T-helper 2 cell treated with Interferon-gamma antibody and Interleukin-4, amounts not matched to agents 100 ng/mL and 5 ng/mL, for 36 hours (primary cell): ENCODE data around the gene KRTAP10-6. TPM values are rescaled to one million over a fixed set of nuclear protein-coding genes. Genes with fewer than 3 reads are reported as not detected.
"Not testable (repeated sequence)": the region's sequence is repeated elsewhere in the genome, so short reads cannot be mapped to it uniquely, and the experiment has no call there.

Experiments used
- intact Hi-C: fragments of 100-400 bp; cut with micrococcal nuclease; formaldehyde crosslinking; loops from one replicate; pipeline ENCODE4 v1.15.1; 2023
- total RNA-seq: library from RNA; stranded (reverse); gene quantifications from 2 replicates; pipeline ENCODE4 v1.2.3, GENCODE V29; 2022

KRTAP10-6 gene, protein sequence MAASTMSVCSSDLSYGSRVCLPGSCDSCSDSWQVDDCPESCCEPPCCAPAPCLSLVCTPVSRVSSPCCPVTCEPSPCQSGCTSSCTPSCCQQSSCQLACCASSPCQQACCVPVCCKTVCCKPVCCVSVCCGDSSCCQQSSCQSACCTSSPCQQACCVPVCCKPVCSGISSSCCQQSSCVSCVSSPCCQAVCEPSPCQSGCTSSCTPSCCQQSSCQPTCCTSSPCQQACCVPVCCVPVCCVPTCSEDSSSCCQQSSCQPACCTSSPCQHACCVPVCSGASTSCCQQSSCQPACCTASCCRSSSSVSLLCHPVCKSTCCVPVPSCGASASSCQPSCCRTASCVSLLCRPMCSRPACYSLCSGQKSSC
- not detected in 2 replicates for total RNA-seq

DNA sequence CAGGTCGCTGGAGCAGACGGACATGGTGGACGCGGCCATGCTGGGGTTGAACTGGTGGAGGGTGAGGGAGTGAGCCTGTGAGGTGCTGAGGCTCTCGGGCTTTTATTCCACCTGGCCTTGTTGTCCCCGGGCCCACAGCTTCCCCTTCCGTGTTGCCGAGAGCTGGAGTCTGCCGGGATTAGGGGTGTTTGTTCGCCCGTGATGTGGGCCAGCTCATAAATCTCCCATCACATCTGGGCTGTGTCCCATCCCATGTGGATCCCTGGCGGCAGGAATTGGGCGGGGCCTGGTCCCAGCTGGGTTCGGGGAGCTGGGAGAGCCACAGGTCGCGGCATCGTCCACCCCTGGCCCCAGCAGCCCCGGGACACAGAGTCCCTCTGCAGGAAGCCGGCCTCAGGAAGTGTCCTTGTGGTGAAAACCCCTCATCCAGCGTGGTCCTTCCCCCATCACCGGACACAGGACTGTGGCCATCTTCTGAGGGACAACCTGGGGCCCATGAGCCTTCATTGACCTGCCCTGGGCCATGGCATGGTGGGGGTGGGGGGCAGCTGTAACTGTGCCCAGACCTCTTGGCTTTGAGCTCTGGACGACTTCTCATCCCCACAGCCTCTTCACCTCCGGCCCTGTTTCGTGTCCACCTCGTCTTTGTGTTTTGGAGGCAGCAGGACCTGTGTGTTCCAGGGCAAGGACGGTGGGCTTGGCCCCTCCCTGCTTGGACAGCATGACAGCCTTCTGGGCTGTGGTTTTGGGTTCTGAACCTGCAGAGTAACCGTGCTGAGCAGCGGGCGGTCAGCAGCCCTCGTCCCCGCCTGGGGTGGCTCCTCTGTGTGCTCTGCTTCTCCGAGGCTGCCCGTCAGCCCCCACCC, at the start of gene KRTAP10-6:
Gene KRTAP10-6 (minus strand): TSS at position 60 of the 866 bp plus-strand sequence. CDS start 21 bp downstream, at position 39.
- intact Hi-C loops: no loop called here

DNA sequence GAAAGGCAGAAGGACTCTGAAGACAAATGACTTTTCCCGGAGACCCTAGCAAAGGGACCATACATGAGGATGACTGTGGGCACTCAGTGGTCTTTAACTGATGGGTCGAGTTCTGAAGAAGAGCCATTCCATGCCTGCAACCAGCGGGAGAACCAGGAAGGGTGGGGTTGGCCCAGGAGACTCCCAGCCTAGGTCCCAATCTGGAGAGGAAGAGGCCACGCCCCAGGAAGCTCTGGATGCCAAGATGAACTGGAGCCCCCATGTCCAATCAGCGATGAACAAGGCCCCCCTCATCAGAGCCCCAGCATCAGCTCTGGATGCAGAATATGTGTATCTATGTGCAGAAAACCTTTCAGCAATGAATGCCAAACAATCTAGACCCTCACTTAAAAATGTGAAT, 48.5 kb upstream of the KRTAP10-6 start:
- intact Hi-C loops: no loop called here

DNA sequence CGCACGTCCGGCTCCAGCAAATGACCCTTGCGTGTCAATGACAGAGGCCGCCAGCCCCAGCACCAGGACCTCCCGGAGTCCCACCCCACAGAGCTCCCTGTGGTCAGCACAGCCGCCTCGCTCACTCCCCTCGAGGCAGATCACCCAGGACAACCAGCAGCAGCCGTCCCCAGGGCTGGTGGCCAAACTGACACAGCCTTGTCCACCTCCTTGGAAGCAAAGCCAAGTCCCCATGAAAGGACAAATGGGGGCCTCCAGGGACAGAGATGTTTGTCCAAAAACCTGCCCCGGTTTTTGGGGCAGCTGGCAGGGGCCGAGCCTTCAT, 47.0 kb upstream of the KRTAP10-6 start:
- intact Hi-C loops: no loop called here

DNA sequence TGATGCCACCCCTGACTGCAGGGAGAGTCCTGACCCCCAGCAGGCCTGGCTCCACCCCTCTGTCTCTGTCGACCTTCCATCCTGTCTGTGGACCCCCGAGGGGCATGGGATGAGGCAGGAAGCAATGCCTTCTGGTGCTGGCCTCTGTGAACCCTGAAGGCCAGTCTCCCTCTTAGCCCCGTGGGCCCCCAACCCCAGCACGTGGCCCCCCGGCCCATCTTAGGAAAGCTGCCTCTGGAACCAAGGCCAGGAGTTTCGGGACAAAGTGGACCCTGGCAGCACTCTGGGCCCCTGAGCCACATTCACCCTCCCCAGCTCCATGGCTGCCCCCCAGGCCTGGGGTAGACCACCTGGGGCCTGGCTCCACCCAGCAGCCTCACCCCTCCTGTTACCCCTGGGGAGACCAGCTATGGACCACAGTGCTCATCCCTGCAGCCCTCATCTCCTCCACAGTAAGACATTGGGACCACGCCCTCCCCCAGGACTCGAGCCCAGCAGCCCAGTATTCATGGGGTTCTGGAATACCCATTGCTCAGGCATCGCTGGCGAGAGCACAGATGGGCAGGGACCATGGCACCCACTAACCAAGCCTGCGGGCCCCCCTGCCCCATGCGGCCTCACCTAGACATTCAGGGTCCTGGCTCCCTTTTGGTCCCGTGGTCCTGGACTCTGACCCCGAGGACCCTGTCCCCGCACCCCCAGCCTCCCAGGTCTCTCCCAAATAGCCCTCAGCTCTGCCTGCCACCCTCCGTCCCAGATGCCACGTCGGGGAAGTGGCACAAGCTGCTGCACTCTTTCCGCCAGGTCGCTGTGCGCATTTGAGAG, 46.4 kb upstream of the KRTAP10-6 start:
- intact Hi-C loops: not testable (repeated sequence)

DNA sequence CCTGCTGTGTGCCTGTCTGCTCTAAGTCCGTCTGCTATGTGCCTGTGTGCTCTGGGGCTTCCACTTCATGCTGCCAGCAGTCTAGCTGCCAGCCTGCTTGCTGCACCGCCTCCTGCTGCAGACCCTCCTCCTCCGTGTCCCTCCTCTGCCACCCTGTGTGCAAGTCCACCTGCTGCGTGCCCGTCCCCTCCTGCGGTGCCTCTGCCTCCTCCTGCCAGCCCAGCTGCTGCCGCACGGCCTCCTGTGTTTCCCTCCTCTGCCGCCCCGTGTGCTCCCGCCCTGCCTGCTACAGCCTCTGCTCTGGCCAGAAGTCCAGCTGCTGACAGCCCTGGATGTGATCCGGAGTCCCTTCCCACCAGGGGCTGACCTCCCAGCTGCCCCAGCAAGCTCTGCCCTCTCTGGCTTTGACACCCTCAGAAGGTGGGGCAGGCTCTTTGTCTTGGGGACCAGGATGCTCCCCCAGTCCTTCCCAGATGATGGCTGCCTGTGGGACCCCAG, 45.6 kb upstream of the KRTAP10-6 start:
- intact Hi-C loops: not testable (repeated sequence)

DNA sequence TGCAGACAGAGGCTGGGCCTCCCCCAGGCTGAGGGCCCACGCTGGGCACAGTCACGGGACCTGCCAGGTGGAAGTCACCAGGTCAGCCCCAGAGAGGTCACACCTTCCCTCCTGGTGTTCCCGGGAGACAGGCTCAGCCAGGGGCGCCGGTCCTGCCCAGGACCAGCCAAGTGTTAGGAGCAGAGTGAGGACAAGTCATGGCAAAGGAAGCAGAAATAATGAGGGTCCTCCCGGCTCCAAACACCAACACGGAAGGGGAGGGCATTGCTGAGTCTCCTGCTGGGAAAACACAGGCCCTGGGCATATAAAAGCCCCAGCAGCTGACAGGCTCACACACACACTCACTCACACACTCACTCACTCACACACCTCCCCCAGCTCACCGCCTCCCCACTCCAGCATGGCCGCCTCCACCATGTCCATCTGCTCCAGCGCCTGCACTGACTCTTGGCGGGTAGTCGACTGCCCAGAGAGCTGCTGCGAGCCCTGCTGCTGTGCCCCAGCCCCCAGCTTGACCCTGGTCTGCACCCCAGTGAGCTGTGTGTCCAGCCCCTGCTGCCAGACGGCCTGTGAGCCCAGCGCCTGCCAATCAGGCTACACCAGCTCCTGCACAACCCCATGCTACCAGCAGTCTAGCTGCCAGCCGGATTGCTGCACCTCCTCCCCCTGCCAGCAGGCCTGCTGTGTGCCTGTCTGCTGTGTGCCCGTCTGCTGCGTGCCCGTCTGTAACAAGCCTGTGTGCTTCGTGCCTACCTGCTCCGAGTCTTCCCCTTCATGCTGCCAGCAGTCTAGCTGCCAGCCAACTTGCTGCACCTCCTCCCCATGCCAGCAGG, 44.9 kb upstream of the KRTAP10-6 start, which contains the start of gene KRTAP10-10:
Gene KRTAP10-10 (plus strand): TSS at position 339 of the 833 bp plus-strand sequence. CDS start 62 bp downstream, at position 401.
- intact Hi-C loops: no loop called here

DNA sequence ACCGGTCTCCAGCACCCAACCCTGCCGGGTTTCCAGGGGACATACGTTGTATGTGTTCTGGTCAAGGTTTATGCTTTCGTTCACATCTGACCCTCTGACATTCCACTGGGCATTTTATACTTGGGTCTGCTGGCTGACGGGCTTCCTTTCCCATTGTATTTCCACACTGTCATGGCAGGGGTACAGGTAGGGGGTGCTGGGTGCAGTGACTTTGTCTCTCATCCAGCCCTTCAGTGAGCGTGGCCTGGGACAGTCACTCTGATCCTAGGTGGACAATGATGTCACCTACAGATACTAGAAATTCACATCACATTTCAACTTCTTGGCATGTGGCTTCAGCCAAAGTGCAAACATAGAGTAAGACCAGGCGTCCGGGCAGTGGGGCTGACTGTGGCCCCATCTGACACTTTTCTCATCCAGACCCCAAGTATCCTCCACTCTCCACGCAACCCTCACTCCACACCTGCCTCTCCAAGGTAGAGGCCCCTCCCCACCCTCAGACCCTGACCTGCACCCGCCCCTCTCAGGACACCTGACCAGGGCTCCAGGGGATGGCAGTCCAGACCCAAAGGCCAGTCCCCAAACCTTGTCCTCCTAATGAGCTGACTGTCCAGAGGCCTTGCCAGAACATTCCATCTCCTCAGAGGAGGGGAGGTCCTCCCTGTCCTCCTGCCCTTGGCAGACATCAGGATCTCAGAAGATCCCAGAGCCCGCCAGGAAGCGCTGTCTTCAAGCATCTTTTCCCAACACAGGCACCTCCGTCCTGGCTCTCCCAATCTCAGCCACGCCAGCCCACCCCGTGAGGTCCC, 44.1 kb upstream of the KRTAP10-6 start:
- intact Hi-C loops: no loop called here

DNA sequence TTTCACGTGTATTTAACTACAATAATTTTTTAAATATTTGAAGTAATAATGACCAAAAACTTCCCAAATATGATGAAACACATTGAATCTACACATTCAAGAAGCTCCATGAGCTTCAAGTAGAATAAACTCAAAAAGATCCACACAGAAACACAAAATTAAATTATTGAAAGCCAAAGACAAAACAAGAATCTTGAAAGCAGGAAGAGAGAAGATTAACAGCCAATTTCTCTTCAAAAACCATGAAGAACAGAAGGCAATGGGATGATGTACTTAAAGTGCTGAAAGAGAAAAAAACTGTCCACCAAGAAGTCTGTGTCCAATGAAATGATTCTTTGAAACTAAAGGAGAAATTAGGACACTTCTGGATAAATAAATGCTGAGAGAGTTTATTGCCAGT, 39.8 kb upstream of the KRTAP10-6 start:
- intact Hi-C loops: no loop called here

DNA sequence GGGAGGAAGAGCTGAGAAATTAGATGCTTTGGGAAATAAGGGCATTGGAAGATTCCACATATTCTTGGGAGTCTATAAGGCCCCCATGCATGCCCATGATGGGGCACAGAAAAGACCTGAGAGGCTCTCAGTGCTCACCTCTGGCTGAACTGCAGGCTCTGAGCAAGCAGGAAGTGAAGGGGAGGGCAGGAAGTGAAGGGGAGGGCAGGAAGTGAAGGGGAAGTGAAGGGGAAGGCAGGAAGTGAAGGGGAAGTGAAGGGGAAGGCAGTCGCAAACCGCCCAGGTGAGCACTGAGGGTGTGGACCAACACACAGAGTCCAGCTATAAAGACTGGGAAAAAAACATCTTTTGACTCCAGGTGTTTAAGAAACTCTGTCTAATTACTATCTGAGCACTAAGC, 38.1 kb upstream of the KRTAP10-6 start:
- intact Hi-C loops: no loop called here

DNA sequence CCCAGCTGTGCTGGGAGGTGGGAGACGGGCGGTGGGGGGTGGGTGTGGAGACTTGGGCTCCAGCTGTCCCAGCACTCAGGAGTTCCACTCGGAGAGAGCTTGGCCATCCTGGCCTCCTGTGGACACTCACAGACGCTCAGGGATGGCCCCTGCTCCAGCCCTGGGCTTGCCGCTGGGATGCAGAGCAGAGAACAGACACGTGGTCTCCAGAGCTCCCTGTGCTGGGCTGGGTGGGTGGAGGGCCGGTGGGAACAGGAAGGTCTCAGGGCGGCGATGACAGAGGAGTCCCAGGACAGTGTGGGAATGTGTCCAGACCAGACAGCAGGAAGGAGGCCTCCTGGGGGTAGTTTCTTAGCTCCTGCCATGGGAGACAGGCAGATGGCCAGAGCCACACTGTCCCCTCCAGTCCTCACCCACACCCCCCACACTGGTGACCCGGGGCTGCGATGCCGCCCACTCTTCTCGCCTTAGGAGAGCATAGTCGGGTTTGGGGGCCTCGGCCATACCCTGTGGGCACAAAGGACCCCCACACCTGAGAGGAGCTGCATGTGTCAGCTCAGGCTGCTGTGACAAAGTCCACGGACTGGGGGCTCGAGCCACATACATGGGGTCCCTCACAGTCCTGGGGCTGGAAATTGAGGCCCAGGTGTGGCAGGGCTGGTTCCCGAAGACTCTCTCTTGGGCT, 36.5 kb upstream of the KRTAP10-6 start:
- intact Hi-C loops: no loop called here

DNA sequence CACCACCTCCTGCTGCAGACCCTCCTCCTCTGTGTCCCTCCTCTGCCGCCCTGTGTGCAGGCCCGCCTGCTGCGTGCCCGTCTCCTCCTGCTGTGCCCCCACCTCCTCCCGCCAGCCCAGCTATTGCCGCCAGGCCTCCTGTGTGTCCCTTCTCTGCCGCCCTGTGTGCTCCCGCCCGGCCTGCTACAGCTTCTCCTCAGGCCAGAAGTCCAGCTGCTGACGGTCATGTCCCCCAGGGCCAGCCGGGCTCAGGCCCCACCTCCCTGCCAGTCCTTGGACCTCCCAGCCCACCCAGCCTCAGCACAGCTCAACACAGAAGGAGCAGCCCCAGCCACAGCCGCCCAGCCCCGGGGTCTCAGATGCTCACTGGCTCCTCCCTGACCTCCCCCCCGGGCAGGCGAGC, 35.5 kb upstream of the KRTAP10-6 start:
- intact Hi-C loops: not testable (repeated sequence)

DNA sequence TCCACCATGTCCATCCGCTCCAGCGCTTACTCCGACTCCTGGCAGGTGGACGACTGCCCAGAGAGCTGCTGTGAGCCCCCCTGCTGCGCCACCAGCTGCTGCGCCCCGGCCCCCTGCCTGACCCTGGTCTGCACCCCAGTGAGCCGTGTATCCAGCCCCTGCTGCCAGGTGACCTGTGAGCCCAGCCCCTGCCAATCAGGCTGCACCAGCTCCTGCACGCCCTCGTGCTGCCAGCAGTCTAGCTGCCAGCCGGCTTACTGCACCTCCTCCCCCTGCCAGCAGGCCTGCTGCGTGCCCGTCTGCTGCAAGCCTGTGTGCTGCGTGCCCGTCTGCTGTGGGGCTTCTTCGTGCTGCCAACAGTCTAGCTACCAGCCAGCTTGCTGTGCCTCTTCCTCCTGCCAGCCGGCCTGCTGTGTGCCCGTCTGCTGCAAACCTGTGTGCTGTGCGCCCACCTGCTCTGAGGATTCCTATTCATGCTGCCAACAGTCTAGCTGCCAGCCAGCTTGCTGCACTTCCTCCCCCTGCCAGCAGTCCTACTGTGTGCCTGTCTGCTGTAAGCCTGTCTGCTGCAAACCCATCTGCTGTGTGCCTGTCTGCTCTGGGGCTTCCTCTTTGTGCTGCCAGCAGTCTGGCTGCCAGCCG, 35.0 kb upstream of the KRTAP10-6 start:
- intact Hi-C loops: not testable (repeated sequence)

DNA sequence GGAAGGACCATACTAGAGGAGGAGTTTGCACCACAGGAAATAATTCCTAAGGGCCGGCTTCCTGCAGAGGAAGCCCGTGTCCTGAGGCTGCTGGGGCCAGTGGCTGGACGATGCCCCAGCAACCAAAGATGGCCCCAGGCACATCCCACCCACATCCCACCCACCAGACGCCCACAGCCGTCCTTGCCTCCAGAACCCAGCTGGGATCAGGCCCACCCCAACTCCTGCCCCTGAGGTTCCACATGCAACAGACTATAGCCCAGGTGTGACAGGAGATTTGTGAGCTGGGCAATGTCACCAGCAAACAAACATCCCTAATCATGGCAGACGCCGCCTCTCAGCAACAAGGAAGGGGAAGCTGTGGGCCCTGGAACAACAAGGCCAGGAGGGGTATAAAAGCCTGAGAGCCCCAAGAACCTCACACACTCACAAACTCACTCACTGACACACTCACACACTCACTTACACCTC, 34.4 kb upstream of the KRTAP10-6 start, which contains the start of gene KRTAP10-9:
Gene KRTAP10-9 (plus strand): TSS at position 421 of the 471 bp plus-strand sequence. CDS start 79 bp downstream, outside the sequence.
- intact Hi-C loops: no loop called here

DNA sequence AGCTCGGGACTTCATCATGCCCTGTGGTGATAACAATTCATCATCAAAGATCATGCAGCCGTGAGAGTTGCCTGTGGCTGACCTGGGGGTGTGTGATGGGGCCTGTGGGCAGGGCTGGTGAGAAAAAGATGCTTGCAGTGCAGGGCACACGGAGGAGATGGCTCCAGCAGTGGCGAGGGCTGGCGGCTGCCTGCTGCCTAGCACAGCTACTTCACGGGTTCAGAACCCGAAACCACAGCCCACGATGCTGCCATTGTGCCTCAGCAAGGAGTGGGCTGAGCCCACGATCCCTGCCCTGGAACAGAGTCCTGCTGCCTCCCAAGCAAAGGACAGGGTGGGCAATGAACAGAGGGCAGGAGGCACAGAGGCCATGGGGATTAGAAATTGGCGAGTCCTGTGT, 34.0 kb upstream of the KRTAP10-6 start:
- intact Hi-C loops: no loop called here

DNA sequence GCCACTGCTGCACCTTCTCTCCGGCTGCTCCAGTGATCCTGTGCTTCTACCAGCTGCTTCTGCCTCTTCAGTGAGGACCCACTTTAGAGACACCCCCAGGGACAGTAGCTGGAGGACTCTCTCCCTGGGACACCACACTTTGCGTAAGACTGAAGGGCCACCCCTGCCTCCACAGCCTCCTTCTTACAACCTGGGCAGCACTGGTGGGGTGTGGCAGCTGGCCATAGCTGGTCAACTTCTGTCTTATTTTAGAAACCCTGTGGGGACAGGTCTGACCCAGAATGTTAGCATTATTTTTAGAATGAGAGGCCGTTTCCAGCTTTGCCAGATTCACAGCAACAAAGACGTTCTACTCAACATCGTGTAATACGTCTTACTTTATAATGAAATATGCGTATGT, 33.5 kb upstream of the KRTAP10-6 start:
- intact Hi-C loops: no loop called here

DNA sequence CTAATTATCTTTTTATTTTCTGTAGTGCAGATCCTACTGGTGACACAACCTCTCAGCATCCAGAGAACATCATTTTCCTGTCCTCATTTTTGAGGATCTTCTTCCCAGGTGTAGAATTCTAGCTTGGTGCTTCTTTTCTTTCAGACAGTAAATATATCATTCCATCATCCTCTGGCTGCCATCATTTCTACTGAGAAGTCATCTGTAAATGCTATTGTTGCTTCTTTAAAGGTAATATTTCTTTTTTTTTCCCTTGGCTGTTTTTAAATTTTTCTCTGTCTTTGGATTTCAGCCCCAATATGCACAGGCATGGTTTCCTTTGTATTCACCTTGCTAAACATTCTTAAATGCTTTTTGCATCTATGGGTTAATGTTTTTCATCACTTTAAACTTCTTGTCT, 31.3 kb upstream of the KRTAP10-6 start:
- intact Hi-C loops: no loop called here

DNA sequence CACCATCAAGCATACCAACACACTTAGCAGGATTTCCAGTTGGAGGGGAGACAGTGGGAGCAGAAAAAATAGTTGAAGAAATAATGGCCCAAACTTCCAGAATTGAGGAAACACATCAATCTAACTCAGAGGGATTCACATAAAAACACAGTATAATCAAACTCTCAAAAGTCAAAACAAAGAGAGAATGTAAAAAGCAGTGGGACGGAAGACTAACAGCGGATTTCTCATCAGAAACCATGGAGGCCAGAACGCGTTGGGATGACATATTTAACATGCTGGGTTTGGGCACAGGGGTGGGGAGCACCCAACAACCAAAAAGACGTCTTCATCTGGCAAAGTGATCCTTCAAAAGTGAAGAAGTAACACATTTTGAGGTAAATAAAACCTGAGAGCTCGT, 27.6 kb upstream of the KRTAP10-6 start:
- intact Hi-C loops: loop anchor here (2.0 kb wide), 1 partner anchor 37 kb away; the partner anchor contains the start of gene KRTAP12-3

DNA sequence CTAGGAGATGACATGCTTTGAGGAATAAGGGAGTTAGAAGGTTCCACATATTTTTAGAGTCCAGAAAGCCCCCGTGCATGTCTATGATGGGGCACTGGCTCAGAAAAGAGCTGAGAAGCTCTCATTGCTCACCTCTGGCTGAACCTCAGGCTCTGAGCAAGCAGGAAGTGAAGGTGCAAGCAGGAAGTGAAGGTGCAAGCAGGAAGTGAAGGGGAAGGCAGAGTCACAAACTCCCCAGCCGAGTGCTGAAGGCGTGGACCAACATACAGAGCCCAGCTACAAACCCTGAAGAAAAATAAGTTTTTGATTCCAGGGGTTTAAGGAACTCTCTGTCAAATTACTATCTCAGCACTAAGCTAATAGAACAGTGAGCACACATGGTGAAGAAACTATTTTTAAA, 26.6 kb upstream of the KRTAP10-6 start:
- intact Hi-C loops: loop anchor here (2.0 kb wide), 1 partner anchor 38 kb away; the partner anchor contains the start of gene KRTAP12-3
